ENCODE results near the gene C6orf132.
"Not testable (repeated sequence)": the region's sequence is repeated elsewhere in the genome, so short reads cannot be mapped to it uniquely, and the experiment has no call there.

The C6orf132 gene, protein sequence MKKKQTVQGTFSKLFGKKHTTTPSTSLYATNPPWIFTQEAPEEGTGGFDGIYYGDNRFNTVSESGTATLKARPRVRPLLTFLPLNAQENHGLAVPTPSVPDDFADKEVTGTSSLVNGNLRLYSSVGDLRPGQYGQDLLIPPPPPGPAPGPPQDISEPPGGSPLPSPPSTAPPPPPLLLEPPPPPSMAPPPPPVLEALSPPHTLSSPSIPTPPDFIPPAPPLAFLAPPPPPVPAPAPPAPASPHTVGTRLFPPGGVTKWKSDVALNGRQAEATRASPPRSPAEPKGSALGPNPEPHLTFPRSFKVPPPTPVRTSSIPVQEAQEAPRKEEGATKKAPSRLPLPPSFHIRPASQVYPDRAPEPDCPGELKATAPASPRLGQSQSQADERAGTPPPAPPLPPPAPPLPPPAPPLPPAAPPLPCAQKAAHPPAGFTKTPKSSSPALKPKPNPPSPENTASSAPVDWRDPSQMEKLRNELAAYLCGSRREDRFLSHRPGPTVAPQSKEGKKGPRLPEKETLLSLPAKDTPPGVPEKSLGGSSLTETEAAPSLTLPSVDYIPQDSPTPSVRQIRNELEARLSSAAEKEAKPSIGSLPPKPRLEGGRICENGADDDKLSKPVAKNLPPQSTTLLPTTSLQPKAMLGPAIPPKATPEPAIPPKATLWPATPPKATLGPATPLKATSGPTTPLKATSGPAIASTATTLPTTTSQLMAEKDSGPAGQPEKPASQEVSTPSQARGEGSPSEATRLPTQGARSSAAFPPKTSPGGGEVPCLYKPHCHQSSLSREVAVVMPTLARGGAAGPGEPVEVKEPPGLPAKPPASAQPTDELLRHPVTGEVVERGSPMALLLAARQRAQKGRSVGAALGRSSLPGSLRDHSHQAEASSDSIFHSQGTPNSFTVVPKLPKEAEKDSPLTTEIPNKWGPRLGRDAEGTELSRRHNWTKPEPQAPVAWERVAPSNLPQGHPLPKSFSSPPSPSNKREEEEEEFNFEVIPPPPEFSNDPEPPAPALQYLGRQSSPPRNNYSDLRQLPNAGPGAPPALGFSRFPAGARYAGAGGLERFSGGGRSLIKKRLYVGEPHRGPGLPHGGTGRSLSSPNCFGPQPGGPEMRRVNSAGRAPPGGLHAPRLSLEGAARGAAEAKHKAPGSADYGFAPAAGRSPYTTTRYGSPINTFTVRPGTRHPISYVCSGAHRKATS

DNA sequence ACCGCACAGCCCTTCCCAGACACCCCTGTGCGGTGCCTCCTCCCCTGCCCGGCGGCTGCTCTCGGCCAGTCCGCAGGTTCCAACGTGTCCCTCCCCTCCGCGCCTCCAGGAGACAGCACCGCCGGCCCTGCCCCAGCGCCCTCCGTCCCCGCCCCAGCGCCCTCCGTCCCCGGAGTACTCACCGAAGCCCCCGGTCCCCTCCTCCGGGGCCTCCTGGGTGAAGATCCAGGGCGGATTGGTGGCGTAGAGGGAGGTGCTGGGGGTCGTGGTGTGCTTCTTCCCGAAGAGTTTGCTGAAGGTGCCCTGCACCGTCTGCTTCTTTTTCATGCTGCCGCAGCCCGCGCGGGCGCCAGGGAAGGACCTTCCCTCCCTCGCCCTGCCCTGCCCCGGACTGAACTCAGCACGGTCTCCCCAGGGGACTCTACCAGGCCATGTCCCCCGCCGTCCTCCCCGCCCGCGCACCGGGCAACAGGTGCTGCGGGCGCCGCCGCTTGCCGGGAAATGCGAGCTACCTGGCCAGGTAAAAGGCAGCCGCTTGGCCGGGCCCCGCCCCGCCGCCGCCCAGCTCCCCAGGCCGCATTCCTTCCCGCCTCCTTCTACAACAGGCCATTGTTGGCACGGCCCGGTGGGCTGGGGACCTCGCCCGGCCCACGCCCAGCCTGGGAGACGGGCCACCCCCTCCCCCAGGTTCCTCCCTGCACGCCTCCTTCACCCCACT lies at the start of gene C6orf132:
Gene C6orf132 (minus strand): TSS at position 503 of the 718 bp plus-strand sequence. CDS start 176 bp downstream, at position 327.
- peak; percentile 28 for DNase-seq (ENCODE audit: low spot score)

- DNase-seq (ENCODE audit: low spot score), result no peak
Observed at GRCh38 chr6:42190554-42191183, 48.2 kb upstream of the C6orf132 start.

DNA sequence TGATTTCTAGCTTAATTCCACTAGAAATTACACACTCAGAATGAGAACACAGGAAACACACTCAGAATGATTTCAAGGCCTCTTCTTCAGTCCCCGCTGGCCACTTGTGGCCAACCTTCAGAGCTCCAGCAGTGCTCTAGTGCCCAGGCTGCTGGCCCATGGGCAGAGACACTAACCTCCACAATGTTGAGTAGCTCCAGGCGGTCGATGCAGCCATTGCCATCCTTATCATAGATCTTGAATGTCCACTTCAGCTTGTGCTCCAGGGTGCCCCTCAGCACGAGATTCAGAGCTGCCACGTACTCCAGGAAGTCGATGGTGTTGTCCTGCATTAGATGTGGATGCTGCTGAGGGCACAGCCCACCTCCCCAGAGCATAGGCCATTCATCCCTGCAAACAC lies 46.0 kb upstream of the C6orf132 start:
- DNase-seq (ENCODE audit: low spot score), result no peak

GRCh38 chr6:42185597-42185996 lies 43.2 kb upstream of the C6orf132 start:
- DNase-seq (ENCODE audit: low spot score), result no peak

GRCh38 chr6:42184475-42184874 lies 42.1 kb upstream of the C6orf132 start:
- DNase-seq (ENCODE audit: low spot score), result no peak

DNA sequence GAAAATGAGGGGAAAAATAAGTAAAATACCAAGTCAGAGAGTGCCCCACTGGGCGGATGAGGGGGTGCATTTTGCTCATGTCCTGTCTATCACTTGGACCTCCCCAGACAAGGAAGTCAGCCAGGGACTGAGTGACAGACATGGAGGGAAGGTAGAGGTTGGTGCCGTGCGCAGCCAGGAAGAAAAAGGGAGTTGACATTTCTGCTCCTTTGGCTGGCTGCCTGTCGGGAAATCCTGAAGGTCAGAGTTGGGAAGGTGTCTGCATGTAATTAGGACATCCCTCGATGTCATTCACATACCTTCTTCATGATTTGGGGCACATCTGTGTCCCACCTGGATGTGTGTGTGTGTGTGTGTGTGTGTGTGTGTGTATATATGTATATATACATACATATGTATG lies 39.7 kb upstream of the C6orf132 start:
- no peak for DNase-seq (ENCODE audit: low spot score)

GRCh38 chr6:42179945-42180313 lies 37.5 kb upstream of the C6orf132 start:
- no peak for DNase-seq (ENCODE audit: low spot score)

DNA sequence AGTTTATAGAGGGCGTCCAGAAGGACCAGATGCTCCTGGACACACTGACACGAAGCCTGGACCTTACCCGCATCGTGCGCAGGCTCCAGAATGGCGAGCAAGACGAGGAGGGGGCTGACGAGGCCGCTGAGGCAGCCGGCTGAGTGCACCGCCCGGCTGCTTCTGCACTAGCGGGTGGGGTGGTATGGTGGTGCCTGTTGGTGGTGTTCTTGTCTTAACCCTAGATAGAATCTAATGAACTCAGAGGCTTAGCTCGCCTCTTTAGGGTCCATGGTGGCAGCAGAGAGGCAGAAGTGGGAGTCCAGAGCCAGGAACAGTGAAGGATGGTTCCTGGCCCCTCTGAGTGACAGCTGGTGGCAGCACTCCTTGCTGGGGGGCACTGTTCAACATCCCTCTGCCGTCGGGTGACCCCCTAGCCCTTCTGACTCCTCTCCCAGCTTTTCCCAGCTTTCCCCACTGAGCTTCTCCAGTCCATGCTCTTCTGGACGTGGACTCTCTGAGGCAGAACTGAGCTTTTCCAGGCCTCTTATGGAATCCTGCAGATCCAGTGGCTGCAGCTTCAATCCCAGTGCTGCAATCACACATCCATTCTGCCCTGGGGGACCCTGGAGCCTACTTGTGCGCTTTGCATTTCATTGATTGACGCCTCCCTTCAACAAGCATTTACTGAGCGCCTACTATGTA lies 37.0 kb upstream of the C6orf132 start:
- DNase-seq (ENCODE audit: low spot score), result no peak

- DNase-seq (ENCODE audit: low spot score), result peak; percentile 31
Observed at GRCh38 chr6:42177514-42178364, 35.3 kb upstream of the C6orf132 start.

DNA sequence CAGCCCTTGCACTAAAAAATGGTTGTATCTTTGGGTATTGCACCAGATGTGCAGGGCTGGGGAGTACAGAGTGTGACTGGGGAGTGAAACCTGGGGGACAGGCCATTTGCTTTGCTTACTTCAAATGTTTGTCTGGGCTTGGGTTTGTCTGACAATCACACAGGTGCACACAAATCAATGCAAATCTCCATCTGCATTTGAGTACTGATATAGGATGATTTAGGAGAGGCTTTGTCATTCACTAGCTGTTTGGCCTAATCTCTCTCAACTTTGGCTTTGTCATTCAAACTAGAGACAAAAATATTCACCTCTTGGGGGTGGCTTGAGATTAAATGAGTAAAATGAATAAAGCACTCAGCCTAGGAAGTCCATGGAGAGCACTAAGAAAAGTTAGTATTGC lies 34.6 kb upstream of the C6orf132 start:
- DNase-seq (ENCODE audit: low spot score), result no peak

- no peak for DNase-seq (ENCODE audit: low spot score)
Observed at GRCh38 chr6:42175860-42176259, 33.4 kb upstream of the C6orf132 start.

DNA sequence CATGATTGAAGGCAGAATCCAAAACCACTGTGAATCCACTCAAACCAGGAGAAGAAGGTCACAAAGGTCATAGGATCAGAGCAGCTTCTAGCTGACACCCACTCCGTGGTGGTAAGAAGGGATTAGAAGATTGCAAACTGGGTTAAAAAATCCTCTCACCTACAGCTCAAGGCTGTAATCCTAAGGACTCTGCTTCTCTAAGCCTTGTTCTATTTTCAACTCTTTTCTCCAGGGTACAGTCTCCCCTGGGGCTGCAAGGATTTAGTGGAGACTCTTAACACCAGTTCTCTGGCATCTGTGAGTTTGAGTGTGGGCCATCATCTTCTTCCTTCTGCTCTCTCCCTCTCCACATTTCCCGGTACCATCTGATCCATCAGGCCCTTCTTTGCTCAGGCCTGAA lies 30.7 kb upstream of the C6orf132 start, which contains the start of gene GUCA1A:
Gene GUCA1A (plus strand): TSS at position 264 of the 400 bp plus-strand sequence. CDS start 250 bp downstream, outside the sequence.
- DNase-seq (ENCODE audit: low spot score), result no peak

DNA sequence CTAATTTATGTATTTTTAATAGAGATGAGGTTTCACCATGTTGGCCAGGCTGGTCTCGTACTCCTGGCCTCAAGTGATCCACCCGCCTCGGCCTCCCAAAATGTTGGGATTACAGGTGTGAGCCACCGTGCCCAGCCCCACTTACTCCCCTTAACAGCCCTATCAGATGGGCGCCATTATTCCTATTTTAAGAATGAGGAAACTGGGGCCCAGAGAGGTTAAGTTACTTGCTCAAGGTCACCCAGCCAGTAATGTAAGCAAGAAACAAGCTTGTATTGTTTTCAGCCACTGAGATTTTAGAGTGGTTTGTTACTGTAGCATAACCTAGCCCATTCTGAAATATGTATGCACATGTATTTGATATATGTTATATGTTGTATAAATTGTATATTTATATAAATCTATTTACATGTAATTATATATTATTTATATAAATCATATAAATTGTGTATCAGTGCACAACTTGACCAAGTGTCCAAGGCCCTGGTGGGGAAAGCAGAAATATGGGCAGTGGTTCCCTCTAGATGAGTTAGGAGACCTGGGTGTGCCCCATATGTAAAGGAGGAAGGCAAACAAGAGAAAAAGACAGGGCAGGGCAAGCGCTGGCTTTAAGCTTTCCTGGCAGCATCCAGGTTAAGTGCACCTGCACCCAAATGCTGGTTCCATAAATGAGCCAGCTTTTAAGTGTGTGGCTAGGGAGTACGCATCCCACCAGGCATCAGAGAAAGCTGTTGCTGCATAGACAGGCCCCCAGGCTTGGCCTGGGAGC lies 29.6 kb upstream of the C6orf132 start:
- DNase-seq (ENCODE audit: low spot score), result no peak

- not testable (repeated sequence) for DNase-seq (ENCODE audit: low spot score)
Observed at GRCh38 chr6:42169780-42170179, 27.4 kb upstream of the C6orf132 start.

GRCh38 chr6:42168650-42169049 lies 26.2 kb upstream of the C6orf132 start:
- no peak for DNase-seq (ENCODE audit: low spot score)

DNA sequence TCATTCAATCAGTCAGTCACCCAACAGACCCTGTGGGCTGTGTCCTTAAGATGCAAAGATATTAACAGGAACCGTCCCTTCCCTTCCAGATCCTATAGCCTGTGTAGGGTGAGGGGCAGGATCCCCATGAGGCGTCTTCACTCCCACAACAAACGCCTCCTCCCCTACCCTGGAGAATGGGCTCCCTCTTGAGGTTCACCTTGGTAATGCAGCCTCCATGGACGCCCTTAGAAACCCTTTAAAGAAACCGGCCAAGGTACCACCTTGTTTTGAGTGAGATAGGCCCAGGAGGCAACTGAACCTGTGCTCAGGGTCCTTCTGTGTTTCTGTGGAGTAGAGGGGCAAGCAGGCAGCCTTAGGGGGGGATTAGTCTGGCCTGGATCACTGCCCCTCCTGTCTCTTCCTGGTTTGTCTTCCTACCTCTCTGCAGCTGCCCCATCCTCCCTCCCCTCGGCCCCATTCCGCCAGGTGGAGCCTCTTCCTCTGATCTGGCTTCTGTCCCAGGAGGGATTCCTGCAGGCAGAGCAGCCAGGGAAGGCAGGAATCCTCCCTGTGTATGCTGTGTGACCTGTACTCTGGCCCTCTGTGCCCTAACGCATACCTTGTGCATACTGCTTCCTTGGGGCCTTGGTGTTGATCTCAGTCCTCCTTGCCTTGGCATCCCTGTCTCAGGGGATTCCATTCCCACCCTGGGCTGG lies 24.2 kb upstream of the C6orf132 start:
- DNase-seq (ENCODE audit: low spot score), result peak; percentile 85

DNA sequence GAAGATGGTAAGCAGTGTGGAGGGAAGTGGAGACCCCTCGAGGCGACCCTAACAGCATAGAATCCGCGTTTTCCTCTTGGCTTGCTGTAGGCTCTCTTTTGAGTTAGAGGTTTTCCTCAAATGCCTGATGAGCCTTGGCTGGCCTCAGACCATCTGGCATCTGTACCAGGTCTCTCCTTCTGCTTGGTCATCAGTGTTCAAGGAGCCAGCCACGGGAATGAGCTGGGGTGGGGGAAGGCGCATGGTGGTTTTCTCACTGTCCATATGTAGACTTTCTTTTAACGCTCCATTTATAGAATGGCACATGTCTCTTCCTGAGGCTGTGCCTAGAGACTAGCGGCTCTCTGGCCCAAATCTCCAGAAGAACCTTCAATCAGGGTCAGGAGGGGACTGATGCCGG lies 22.6 kb upstream of the C6orf132 start:
- DNase-seq (ENCODE audit: low spot score), result no peak

DNA sequence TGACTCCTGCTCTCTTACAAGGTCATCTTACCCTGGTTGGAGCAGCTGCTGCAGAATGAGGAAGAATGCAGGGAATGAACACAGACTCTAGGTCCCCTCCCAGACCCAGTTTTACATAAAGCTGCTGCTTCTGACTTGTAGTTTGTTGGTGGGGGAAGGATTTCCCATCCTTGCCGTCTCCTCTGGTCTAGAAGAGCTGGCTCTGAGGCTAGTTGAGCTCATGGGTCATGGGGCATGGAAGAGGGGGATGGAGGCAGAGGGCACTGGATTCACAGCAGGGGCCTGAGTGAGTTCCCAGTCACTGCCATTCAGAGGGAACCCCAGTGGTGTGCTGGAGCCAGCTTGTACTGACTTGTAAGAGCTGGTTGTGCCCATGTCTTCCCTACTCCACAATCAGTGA lies 21.6 kb upstream of the C6orf132 start:
- no peak for DNase-seq (ENCODE audit: low spot score)
